B cell (primary cell): ENCODE measurements around the gene GRK1. TPM values are rescaled to one million over a fixed set of nuclear protein-coding genes. Genes with fewer than 3 reads are reported as not detected.

Experiments used
- ATAC-seq: fragments of 200-7000 bp; cut with Tn5 transposase; one replicate; pipeline ENCODE4 v1.10.0; 2021; ENCODE audit warnings: low read depth, mild to moderate bottlenecking, moderate number of reproducible peaks, moderate library complexity
- CTCF ChIA-PET: fragments of 350-600 bp; sonication (Branson Sonifier 250); formaldehyde crosslinking; loops from one replicate; lab custom pipeline; 2021; ENCODE audit warnings: antibody characterized with exemption, inconsistent platforms; lab: Charles Lee
- POLR2A ChIA-PET: fragments of 350-600 bp; sonication (Branson Sonifier 250); formaldehyde crosslinking; loops from one replicate; lab custom pipeline; 2021; ENCODE audit warnings: antibody characterized with exemption; lab: Charles Lee
- DNase-seq: peaks from one replicate; pipeline ENCODE4 v3.0.0; 2013
- H2AFZ ChIP-seq: 2 replicates; pipeline ENCODE4 v1.6.1; 2012; ENCODE audit warnings: mild to moderate bottlenecking, low read depth, low read length; ENCODE audit not compliant: insufficient read depth, poor library complexity, severe bottlenecking
- H3K27ac ChIP-seq, 2 donors: 1 replicate in 1 of 2; 2 replicates in 1 of 2; pipeline ENCODE4 v1.5.1; 2012 to 2013; ENCODE audit warnings: low read length in 2 of 2, mild to moderate bottlenecking in 2 of 2, moderate library complexity in 1 of 2
- H3K27me3 ChIP-seq, 4 experiments: fragments of 200-600 bp in 1 of 4; sonication (generic) in 1 of 4; replicated peaks in 1 of 4; 1 replicate in 2 of 4; 2 replicates in 2 of 4; pipeline versions ENCODE4 v1.6.1 to v1.7.0; 2013 to 2016; ENCODE audit warnings: low read length in 3 of 4, mild to moderate bottlenecking in 2 of 4, mixed read lengths in 1 of 4, moderate library complexity in 1 of 4; ENCODE audit not compliant: insufficient read depth in 4 of 4, control insufficient read depth in 3 of 4; ENCODE audit errors: control extremely low read depth in 1 of 4
- H3K36me3 ChIP-seq, 2 experiments: replicated peaks in 1 of 2; 1 replicate in 1 of 2; 2 replicates in 1 of 2; pipeline versions ENCODE4 v1.6.1 to v1.7.1; 2013; ENCODE audit warnings: low read length in 1 of 2; ENCODE audit not compliant: insufficient read depth in 2 of 2, control insufficient read depth in 1 of 2; ENCODE audit errors: control extremely low read depth in 1 of 2, extremely low read depth in 1 of 2
- H3K4me1 ChIP-seq, 2 donors: fragments of 200-600 bp in 1 of 2; sonication (generic) in 1 of 2; 1 replicate in 1 of 2; 2 replicates in 1 of 2; pipeline versions ENCODE4 v1.5.1 to v1.6.1; 2013 to 2017; ENCODE audit warnings: low read length in 2 of 2; ENCODE audit not compliant: control insufficient read depth in 2 of 2, insufficient read depth in 2 of 2
- H3K4me2 ChIP-seq: replicated peaks from 2 replicates; pipeline ENCODE3; 2012; ENCODE audit warnings: mild to moderate bottlenecking, low read depth, low read length; ENCODE audit not compliant: poor library complexity, severe bottlenecking
- H3K4me3 ChIP-seq, 5 experiments: fragments of 200-600 bp in 1 of 5; sonication (generic) in 1 of 5; 1 replicate in 3 of 5; 2 replicates in 2 of 5; pipeline versions ENCODE4 v1.5.1 to v1.7.0; 2011 to 2016; ENCODE audit warnings: low read length in 4 of 5, mild to moderate bottlenecking in 4 of 5, low read depth in 2 of 5, control low read depth in 1 of 5, moderate library complexity in 1 of 5; ENCODE audit not compliant: insufficient read depth in 1 of 5; ENCODE audit errors: control extremely low read depth in 1 of 5, extremely low read depth in 1 of 5
- H3K79me2 ChIP-seq: fragments of 200-600 bp; sonication (generic); one replicate; pipeline ENCODE4 v1.6.0; 2016; ENCODE audit warnings: low read length; ENCODE audit not compliant: control insufficient read depth, insufficient read depth
- H3K9ac ChIP-seq: fragments of 200-600 bp; sonication (generic); 2 replicates; pipeline ENCODE4 v1.6.1; 2017; ENCODE audit warnings: mild to moderate bottlenecking, low read length, moderate library complexity
- H3K9me3 ChIP-seq, 3 donors: one replicate each; pipeline versions ENCODE4 v1.6.1 to v1.7.1; 2013; ENCODE audit warnings: low read length in 2 of 3; ENCODE audit not compliant: control insufficient read depth in 2 of 3, insufficient read depth in 1 of 3; ENCODE audit errors: control extremely low read depth in 1 of 3
- H4K20me1 ChIP-seq: 2 replicates; pipeline ENCODE4 v1.6.0; 2012; ENCODE audit warnings: mild to moderate bottlenecking, low read length; ENCODE audit not compliant: insufficient read depth, control insufficient read depth, poor library complexity, severe bottlenecking
- H3K27ac Mint-ChIP-seq: one replicate; pipeline ENCODE4 v1.8.0; 2021; ENCODE audit warnings: mixed read lengths
- H3K27me3 Mint-ChIP-seq: one replicate; pipeline ENCODE4 v1.8.0; 2021; ENCODE audit warnings: mixed read lengths
- H3K4me1 Mint-ChIP-seq: one replicate; pipeline ENCODE4 v1.8.0; 2021; ENCODE audit warnings: mixed read lengths
- H3K4me3 Mint-ChIP-seq: one replicate; pipeline ENCODE4 v1.8.0; 2021; ENCODE audit warnings: mixed read lengths
- H3K9me3 Mint-ChIP-seq: one replicate; pipeline ENCODE4 v1.8.0; 2022; ENCODE audit warnings: mixed read lengths; ENCODE audit not compliant: insufficient read depth
- CTCF ChIP-seq: fragments of 200-600 bp; IDR thresholded peaks from one replicate; pipeline ENCODE4 v1.8.0; 2022; ENCODE audit warnings: antibody characterized with exemption, mild to moderate bottlenecking
- EZH2 ChIP-seq: IDR thresholded peaks from 2 replicates; pipeline ENCODE4 v1.6.1; 2012; ENCODE audit warnings: borderline replicate concordance, low read depth, mild to moderate bottlenecking, moderate library complexity, low read length; ENCODE audit not compliant: insufficient read depth, poor library complexity, severe bottlenecking
- WGBS: methylation state at CpG from one replicate; pipeline ENCODE4 v1.1.5; 2013; ENCODE audit warnings: missing lambda C conversion rate; ENCODE audit not compliant: insufficient coverage; 5-methylcytosine and 5-hydroxymethylcytosine counted together
- intact Hi-C: fragments of 100-400 bp; cut with micrococcal nuclease; formaldehyde crosslinking; loops from one replicate; pipeline ENCODE4 v1.10.0; 2022
- polyA plus RNA-seq: library from polyadenylated mRNA; depleted of rRNA; stranded (reverse); fragments of >200 nt; gene quantifications from 2 replicates; pipeline ENCODE4 v1.2.3, GENCODE V29; 2012
- total RNA-seq, 2 donors: library from RNA; stranded (reverse); fragments of 120-200 nt in 1 of 2; gene quantifications; 1 replicate in 1 of 2; 2 replicates in 1 of 2; pipeline versions ENCODE4 v1.2.3 to v1.2.4, GENCODE V29; 2013 to 2022

The GRK1 gene
- total and polyA plus RNA-seq, 2 donors (not counting 1 experiment from before 2014, with no cell fraction given) = not detected

- H3K79me2 ChIP-seq = no peaks in the 10 kb centered on the region
- peaks cover 5% of the 10 kb centered on the region for H3K4me1 Mint-ChIP-seq
- ATAC-seq (no peak), DNase-seq (no peak)
- peaks cover 0 to 7% (median 1%) of the 10 kb centered on the region in 4 experiments for H3K27me3 ChIP-seq
- H2AFZ ChIP-seq = no peak overlapping the region
- no peak overlapping the region for H3K4me3 Mint-ChIP-seq
- no peaks in the 10 kb centered on the region for H3K27me3 Mint-ChIP-seq
- no peak overlapping the region for H3K9ac ChIP-seq
- 87% methylated on average over 26 of the region's 26 CpGs for WGBS
- ChIA-PET CTCF (no interaction called here), POLR2A (no interaction called here)
- no peak overlapping the region for H3K27ac ChIP-seq
- H4K20me1 ChIP-seq = no peaks in the 10 kb centered on the region
- no peak overlapping the region for H3K4me3 ChIP-seq
- intact Hi-C loops = no loop called here
- peaks cover 5 to 11% of the 10 kb centered on the region in 2 donors for H3K4me1 ChIP-seq
- no peak overlapping the region for H3K27ac Mint-ChIP-seq
- no peak for TF ChIP-seq CTCF
- no peak for TF ChIP-seq EZH2
- H3K9me3 ChIP-seq = peaks cover 0 to 20% (median 0%) of the 10 kb centered on the region in 3 donors
- H3K9me3 Mint-ChIP-seq = no peaks in the 10 kb centered on the region
- no peak overlapping the region for H3K4me2 ChIP-seq
- H3K36me3 ChIP-seq = no peaks in the 10 kb centered on the region
Measured at GRCh38 chr13:113734099-113734825, 67.2 kb downstream of the GRK1 start.

- no peak for ATAC-seq
- Mint-ChIP-seq H3K27me3 (no peaks in the 10 kb centered on the region), H3K9me3 (no peaks in the 10 kb centered on the region), H3K27ac (no peak overlapping the region), H3K4me1 (peaks cover 5% of the 10 kb centered on the region), H3K4me3 (no peak overlapping the region)
- POLR2A ChIA-PET = no interaction called here
- peaks cover 0 to 6% (median 1%) of the 10 kb centered on the region in 4 experiments for H3K27me3 ChIP-seq
- no peaks in the 10 kb centered on the region for H4K20me1 ChIP-seq
- intact Hi-C loops = no loop called here
- no peak for DNase-seq
- WGBS = 83% methylated on average over 6 of the region's 8 CpGs
- no peaks in the 10 kb centered on the region for H3K36me3 ChIP-seq
- CTCF ChIA-PET = no interaction called here
- H3K9ac ChIP-seq = no peak overlapping the region
- H3K9me3 ChIP-seq = peaks cover 0 to 24% (median 0%) of the 10 kb centered on the region in 3 donors
- H3K4me2 ChIP-seq = no peak overlapping the region
- H2AFZ ChIP-seq = no peak overlapping the region
- H3K4me3 ChIP-seq = no peak overlapping the region
- H3K27ac ChIP-seq = no peak overlapping the region
- H3K79me2 ChIP-seq = no peaks in the 10 kb centered on the region
- peaks cover 5 to 11% of the 10 kb centered on the region in 2 donors for H3K4me1 ChIP-seq
- TF ChIP-seq EZH2 (no peak), CTCF (no peak)
Measured at GRCh38 chr13:113734826-113735125, 67.8 kb downstream of the GRK1 start.
